Measurements from ENCODE around the gene CIROP. TPM values are rescaled to one million over a fixed set of nuclear protein-coding genes. Genes with fewer than 3 reads are reported as not detected.
A peak's percentile ranks its signal among the peaks of the same experiment; 100 is the strongest.

CIROP gene
- total and polyA plus RNA-seq, 9 of the 15 experiments (the other 6 are each of a cell fraction or from before 2014, with no cell fraction given) = not detected

DNA sequence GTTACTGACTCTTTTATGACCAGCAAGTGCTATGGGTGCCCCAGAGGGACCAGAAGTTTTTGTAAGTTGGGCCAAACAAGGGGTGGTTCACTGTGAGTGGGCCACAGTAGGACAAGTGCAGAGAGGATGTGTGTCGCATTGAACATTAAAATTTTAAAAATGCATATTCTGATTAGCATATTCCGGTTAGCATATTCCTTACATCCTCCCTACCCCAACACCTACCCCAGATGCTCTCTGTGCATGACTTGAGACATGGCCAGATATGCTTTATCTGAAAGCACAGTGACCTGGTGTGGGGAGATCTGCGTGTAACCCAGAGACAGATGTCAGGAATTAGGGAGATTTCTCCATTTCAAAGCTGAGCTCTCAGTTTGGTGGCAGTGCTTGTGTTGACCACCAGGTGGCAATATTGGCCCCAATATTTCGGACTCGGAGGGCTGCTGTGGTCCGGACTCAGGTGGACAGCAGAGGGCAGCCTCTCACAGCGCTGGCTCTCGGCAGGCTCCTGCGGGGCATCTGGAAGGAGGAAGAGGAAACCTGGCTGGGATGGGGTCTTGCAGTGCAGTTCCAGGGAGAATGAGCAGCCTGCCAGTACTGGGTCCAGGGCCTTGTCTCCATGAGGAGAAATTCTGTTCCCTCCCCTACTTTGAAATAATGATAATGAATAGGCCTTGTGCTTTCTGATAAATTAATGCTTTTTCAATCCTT lies 15.9 kb upstream of the CIROP start (continued):
- TF ChIP-seq CEBPG (CRISPR knock-in tag; IDR thresholded peaks at IDR 0.05) = no peak; the same call in 1 of the 2 replicates
- TF ChIP-seq CEBPG (tag; conservative IDR thresholded peaks at IDR 0.05 in 1 of 2, IDR thresholded peaks at IDR 0.05 in 1 of 2) = no peak
- TF ChIP-seq ARID1B (IDR thresholded peaks at IDR 0.05) = peak; percentile 91
- no peak for TF ChIP-seq BCL6 (CRISPR knock-in tag; IDR thresholded peaks at IDR 0.05)
- no peak; a peak in 1 of 4 replicates for TF ChIP-seq SIN3A (IDR thresholded peaks at IDR 0.05; ENCODE audit: borderline replicate concordance in 2 of 2, control insufficient read depth in 1 of 2, low read depth in 2 of 2, low read length in 2 of 2)
- TF ChIP-seq PHTF2 (CRISPR knock-in tag; IDR thresholded peaks at IDR 0.05) = no peak
- no peak for TF ChIP-seq CHD4 (IDR thresholded peaks at IDR 0.05; ENCODE audit: insufficient read depth, insufficient replicate concordance, low read depth, low read length, poor library complexity, severe bottlenecking)
- no peak for TF ChIP-seq ZNF133 (CRISPR knock-in tag; IDR thresholded peaks at IDR 0.05)
- TF ChIP-seq RFX5 (IDR thresholded peaks at IDR 0.05; ENCODE audit: low read depth, low read length) = no peak
- TF ChIP-seq ZNF24 (IDR thresholded peaks at IDR 0.05) = peak; percentile 63; the same call in 1 of the 2 replicates
- TF ChIP-seq SRSF1 (IDR thresholded peaks at IDR 0.05; ENCODE audit: low read depth, low read length) = no peak
- TF ChIP-seq, protein P1, sequence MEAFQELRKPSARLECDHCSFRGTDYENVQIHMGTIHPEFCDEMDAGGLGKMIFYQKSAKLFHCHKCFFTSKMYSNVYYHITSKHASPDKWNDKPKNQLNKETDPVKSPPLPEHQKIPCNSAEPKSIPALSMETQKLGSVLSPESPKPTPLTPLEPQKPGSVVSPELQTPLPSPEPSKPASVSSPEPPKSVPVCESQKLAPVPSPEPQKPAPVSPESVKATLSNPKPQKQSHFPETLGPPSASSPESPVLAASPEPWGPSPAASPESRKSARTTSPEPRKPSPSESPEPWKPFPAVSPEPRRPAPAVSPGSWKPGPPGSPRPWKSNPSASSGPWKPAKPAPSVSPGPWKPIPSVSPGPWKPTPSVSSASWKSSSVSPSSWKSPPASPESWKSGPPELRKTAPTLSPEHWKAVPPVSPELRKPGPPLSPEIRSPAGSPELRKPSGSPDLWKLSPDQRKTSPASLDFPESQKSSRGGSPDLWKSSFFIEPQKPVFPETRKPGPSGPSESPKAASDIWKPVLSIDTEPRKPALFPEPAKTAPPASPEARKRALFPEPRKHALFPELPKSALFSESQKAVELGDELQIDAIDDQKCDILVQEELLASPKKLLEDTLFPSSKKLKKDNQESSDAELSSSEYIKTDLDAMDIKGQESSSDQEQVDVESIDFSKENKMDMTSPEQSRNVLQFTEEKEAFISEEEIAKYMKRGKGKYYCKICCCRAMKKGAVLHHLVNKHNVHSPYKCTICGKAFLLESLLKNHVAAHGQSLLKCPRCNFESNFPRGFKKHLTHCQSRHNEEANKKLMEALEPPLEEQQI (IDR thresholded peaks at IDR 0.05) = peak; percentile 82
- TF ChIP-seq ATF7 (IDR thresholded peaks at IDR 0.05) = peak; percentile 46; the same call in 1 of the 2 replicates
- TF ChIP-seq PHB (CRISPR knock-in tag; IDR thresholded peaks at IDR 0.05) = no peak
- TF ChIP-seq SAFB2 (IDR thresholded peaks at IDR 0.05; ENCODE audit: borderline replicate concordance, low read depth, low read length, severe bottlenecking) = no peak
- TF ChIP-seq ZNF444 (CRISPR knock-in tag; IDR thresholded peaks at IDR 0.05) = no peak
- TF ChIP-seq KLF16 (IDR thresholded peaks at IDR 0.05) = peak; percentile 89
- TF ChIP-seq, protein P2, sequence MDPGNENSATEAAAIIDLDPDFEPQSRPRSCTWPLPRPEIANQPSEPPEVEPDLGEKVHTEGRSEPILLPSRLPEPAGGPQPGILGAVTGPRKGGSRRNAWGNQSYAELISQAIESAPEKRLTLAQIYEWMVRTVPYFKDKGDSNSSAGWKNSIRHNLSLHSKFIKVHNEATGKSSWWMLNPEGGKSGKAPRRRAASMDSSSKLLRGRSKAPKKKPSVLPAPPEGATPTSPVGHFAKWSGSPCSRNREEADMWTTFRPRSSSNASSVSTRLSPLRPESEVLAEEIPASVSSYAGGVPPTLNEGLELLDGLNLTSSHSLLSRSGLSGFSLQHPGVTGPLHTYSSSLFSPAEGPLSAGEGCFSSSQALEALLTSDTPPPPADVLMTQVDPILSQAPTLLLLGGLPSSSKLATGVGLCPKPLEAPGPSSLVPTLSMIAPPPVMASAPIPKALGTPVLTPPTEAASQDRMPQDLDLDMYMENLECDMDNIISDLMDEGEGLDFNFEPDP (CRISPR knock-in tag; IDR thresholded peaks at IDR 0.05) = no peak
- TF ChIP-seq, protein P3, sequence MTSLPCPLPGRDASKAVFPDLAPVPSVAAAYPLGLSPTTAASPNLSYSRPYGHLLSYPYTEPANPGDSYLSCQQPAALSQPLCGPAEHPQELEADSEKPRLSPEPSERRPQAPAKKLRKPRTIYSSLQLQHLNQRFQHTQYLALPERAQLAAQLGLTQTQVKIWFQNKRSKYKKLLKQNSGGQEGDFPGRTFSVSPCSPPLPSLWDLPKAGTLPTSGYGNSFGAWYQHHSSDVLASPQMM (CRISPR knock-in tag; IDR thresholded peaks at IDR 0.05) = no peak
- TF ChIP-seq, protein P4, sequence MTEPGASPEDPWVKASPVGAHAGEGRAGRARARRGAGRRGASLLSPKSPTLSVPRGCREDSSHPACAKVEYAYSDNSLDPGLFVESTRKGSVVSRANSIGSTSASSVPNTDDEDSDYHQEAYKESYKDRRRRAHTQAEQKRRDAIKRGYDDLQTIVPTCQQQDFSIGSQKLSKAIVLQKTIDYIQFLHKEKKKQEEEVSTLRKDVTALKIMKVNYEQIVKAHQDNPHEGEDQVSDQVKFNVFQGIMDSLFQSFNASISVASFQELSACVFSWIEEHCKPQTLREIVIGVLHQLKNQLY (CRISPR knock-in tag; conservative IDR thresholded peaks at IDR 0.05) = no peak
- TF ChIP-seq GTF2E2 (tag; IDR thresholded peaks at IDR 0.05) = no peak
- no peak for TF ChIP-seq ZNF174 (CRISPR knock-in tag; IDR thresholded peaks at IDR 0.05)
- no peak for TF ChIP-seq NCOA6 (IDR thresholded peaks at IDR 0.05)
- TF ChIP-seq TCFL5 (CRISPR knock-in tag; conservative IDR thresholded peaks at IDR 0.05) = no peak

Measured in K562 (cell line).